Measurements from ENCODE around the gene FKBP1B. TPM values are rescaled to one million over a fixed set of nuclear protein-coding genes. Genes with fewer than 3 reads are reported as not detected.
"Not testable (repeated sequence)": the region's sequence is repeated elsewhere in the genome, so short reads cannot be mapped to it uniquely, and the experiment has no call there.

Gene FKBP1B
- total RNA-seq, 4 donors from 2014 or later = 5.4 to 15.3 (median 9.0) TPM

GRCh38 chr2:24040511-24040910 is 9.0 kb upstream of the FKBP1B start:
- H3K4me1 ChIP-seq = peaks cover 0 to 3% (median 0%) of the 10 kb centered on the region in 4 donors
- WGBS, 2 donors = 95 to 98% methylated on average over 4 of the region's 4 CpGs
- no peaks in the 10 kb centered on the region for H3K9me3 ChIP-seq
- DNase-seq (ENCODE audit: low spot score in 2 of 2) = no peak
- no peak for TF ChIP-seq POLR2A (IDR thresholded peaks at IDR 0.05)
- no peak for TF ChIP-seq CTCF (IDR thresholded peaks at IDR 0.05)
- TF ChIP-seq EP300 (IDR thresholded peaks at IDR 0.05) = no peak
- no peak overlapping the region for H3K4me3 ChIP-seq
- H3K36me3 ChIP-seq = peaks cover 0 to 26% (median 16%) of the 10 kb centered on the region in 3 donors
- no peak overlapping the region for H3K27ac ChIP-seq
- no peaks in the 10 kb centered on the region for H3K27me3 ChIP-seq

GRCh38 chr2:24043133-24043532 is 6.4 kb upstream of the FKBP1B start:
- H3K27me3 ChIP-seq; H3K9me3 ChIP-seq; DNase-seq (ENCODE audit: low spot score in 2 of 2); H3K27ac ChIP-seq; H3K4me3 ChIP-seq: not testable (repeated sequence)
- WGBS, 2 donors = 97 to 98% methylated on average over 6 of the region's 6 CpGs
- peaks cover 0 to 18% (median 11%) of the 10 kb centered on the region in 4 donors for H3K4me1 ChIP-seq
- H3K36me3 ChIP-seq = peaks cover 0 to 13% (median 7%) of the 10 kb centered on the region in 3 donors

GRCh38 chr2:24045511-24046508 is 3.7 kb upstream of the FKBP1B start:
- H3K27ac ChIP-seq = no peak overlapping the region
- H3K4me1 ChIP-seq = peaks cover 0 to 37% (median 15%) of the 10 kb centered on the region in 4 donors
- H3K9me3 ChIP-seq = no peaks in the 10 kb centered on the region
- no peaks in the 10 kb centered on the region for H3K36me3 ChIP-seq
- H3K4me3 ChIP-seq = peak overlapping the region in 1 of 4 donors; percentile 90
- TF ChIP-seq EP300 (IDR thresholded peaks at IDR 0.05) (no peak), CTCF (IDR thresholded peaks at IDR 0.05) (no peak), POLR2A (IDR thresholded peaks at IDR 0.05) (no peak)
- H3K27me3 ChIP-seq = no peaks in the 10 kb centered on the region
- no peak for DNase-seq (ENCODE audit: low spot score in 2 of 2)
- 83 to 84% methylated on average over 11 of the region's 11 CpGs for WGBS, 2 donors

- H3K4me3 ChIP-seq = peak overlapping the region; percentile 73 to 90 (median 80)
- no peaks in the 10 kb centered on the region for H3K36me3 ChIP-seq
- H3K4me1 ChIP-seq = peaks cover 0 to 37% (median 15%) of the 10 kb centered on the region in 4 donors
- WGBS, 2 donors = 1% methylated on average over 2 of the region's 2 CpGs
- no peaks in the 10 kb centered on the region for H3K27me3 ChIP-seq
- H3K27ac ChIP-seq = peak overlapping the region in 2 of 4 donors; percentile 75 to 86
- no peak for TF ChIP-seq POLR2A (IDR thresholded peaks at IDR 0.05)
- TF ChIP-seq CTCF (IDR thresholded peaks at IDR 0.05) = no peak
- DNase-seq (ENCODE audit: low spot score in 2 of 2) = no peak
- no peaks in the 10 kb centered on the region for H3K9me3 ChIP-seq
These were observed 3.0 kb upstream of the FKBP1B start for GRCh38 chr2:24046599-24046929.

GRCh38 chr2:24046930-24047702 is 2.4 kb upstream of the FKBP1B start, which contains the start of gene WDCP:
Gene WDCP, minus strand, starts transcription at chr2:24047391. Its CDS starts 7,897 bp downstream, at chr2:24039494.
- H3K27ac ChIP-seq = peak within 1 kb of the TSS in 3 of 4 donors; percentile 75 to 86 (median 81)

More at GRCh38 chr2:24046930-24047702, 2.4 kb upstream of the FKBP1B start, which contains the start of gene WDCP:
- no peaks in the 10 kb centered on the region for H3K27me3 ChIP-seq
- H3K36me3 ChIP-seq = no peaks in the 10 kb centered on the region
- H3K9me3 ChIP-seq = no peaks in the 10 kb centered on the region
- 1% methylated on average over 38 of the region's 38 CpGs for WGBS, 2 donors
- H3K4me1 ChIP-seq = peaks cover 0 to 37% (median 15%) of the 10 kb centered on the region in 4 donors
- DNase-seq (ENCODE audit: low spot score in 2 of 2) = peak; percentile 91 to 95
- H3K4me3 ChIP-seq = peak within 1 kb of the TSS; percentile 73 to 90 (median 80)
- TF ChIP-seq EP300 (IDR thresholded peaks at IDR 0.05) = peak in 1 of 2 donors; percentile 90
- TF ChIP-seq CTCF (IDR thresholded peaks at IDR 0.05) = peak in 1 of 5 experiments; percentile 21
- peak in 1 of 2 donors; percentile 84 for TF ChIP-seq POLR2A (IDR thresholded peaks at IDR 0.05)
